ENCODE data around the gene SLC38A10.

DNA sequence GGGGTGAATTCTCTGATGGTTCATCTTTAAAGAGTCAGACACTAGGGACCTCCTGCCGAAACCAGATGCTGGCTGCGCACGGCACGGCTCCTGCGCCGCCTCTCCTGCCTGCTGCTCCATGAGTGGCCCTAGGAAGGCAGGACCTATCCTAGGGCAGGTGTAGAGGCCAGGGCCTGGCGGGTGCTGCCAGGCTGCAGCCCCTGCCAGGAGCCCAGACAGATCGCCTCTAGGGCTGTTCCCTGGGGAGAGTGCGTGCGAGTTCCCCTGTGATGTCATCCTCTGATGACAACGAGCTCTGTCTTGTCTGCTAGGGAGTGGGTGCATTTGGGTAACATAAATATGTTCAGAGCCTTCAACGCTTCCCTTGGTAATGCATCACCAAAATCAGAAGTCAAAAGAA, 23.9 kb downstream of the SLC38A10 start:
- TF ChIP-seq, protein P1, sequence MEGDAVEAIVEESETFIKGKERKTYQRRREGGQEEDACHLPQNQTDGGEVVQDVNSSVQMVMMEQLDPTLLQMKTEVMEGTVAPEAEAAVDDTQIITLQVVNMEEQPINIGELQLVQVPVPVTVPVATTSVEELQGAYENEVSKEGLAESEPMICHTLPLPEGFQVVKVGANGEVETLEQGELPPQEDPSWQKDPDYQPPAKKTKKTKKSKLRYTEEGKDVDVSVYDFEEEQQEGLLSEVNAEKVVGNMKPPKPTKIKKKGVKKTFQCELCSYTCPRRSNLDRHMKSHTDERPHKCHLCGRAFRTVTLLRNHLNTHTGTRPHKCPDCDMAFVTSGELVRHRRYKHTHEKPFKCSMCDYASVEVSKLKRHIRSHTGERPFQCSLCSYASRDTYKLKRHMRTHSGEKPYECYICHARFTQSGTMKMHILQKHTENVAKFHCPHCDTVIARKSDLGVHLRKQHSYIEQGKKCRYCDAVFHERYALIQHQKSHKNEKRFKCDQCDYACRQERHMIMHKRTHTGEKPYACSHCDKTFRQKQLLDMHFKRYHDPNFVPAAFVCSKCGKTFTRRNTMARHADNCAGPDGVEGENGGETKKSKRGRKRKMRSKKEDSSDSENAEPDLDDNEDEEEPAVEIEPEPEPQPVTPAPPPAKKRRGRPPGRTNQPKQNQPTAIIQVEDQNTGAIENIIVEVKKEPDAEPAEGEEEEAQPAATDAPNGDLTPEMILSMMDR (IDR thresholded peaks at IDR 0.05; ENCODE audit: low read length) = no peak
- TF ChIP-seq EZH2 (IDR thresholded peaks at IDR 0.05; ENCODE audit: borderline replicate concordance, low read length) = no peak

All from OCI-LY1 (cell line).